Karpas-422 (cell line): ENCODE results near the gene NUDT16L1. TPM values are rescaled to one million over a fixed set of nuclear protein-coding genes. Genes with fewer than 3 reads are reported as not detected.

Experiments
- DNase-seq: peaks from one replicate; pipeline ENCODE4 v3.0.0-alpha.2; 2015
- H2AFZ ChIP-seq: fragments of 200-600 bp; sonication (generic); 2 replicates; pipeline ENCODE4 v1.6.1; 2014; ENCODE audit warnings: antibody characterized with exemption, low read length, mixed read lengths
- H3K27ac ChIP-seq: fragments of 200-600 bp; sonication (generic); 2 replicates; pipeline ENCODE4 v1.5.1; 2014; ENCODE audit warnings: mild to moderate bottlenecking, low read length, moderate library complexity
- H3K27me3 ChIP-seq: fragments of 200-600 bp; sonication (generic); 2 replicates; pipeline ENCODE4 v1.6.1; 2014; ENCODE audit warnings: low read length, mixed read lengths
- H3K36me3 ChIP-seq: fragments of 200-600 bp; sonication (generic); 2 replicates; pipeline ENCODE4 v1.6.1; 2014; ENCODE audit warnings: low read length, mixed read lengths; ENCODE audit not compliant: insufficient read depth
- H3K4me1 ChIP-seq: fragments of 200-600 bp; sonication (generic); 2 replicates; pipeline ENCODE4 v1.6.1; 2014; ENCODE audit warnings: mild to moderate bottlenecking, low read length, mixed read lengths
- H3K4me2 ChIP-seq: fragments of 200-600 bp; sonication (generic); 2 replicates; pipeline ENCODE4 v1.6.1; 2014; ENCODE audit warnings: low read length, low read depth, mild to moderate bottlenecking; ENCODE audit not compliant: poor library complexity, severe bottlenecking
- H3K4me3 ChIP-seq: fragments of 200-600 bp; sonication (generic); 2 replicates; pipeline ENCODE4 v1.5.1; 2014; ENCODE audit warnings: mild to moderate bottlenecking, antibody characterized with exemption, low read length, mixed read lengths
- H3K79me2 ChIP-seq: fragments of 200-600 bp; sonication (generic); 2 replicates; pipeline ENCODE4 v1.6.1; 2014; ENCODE audit warnings: mild to moderate bottlenecking, low read length, mixed read lengths
- H3K9ac ChIP-seq: fragments of 200-600 bp; sonication (generic); 2 replicates; pipeline ENCODE4 v1.6.0; 2014; ENCODE audit warnings: low read length
- H3K9me2 ChIP-seq: fragments of 200-600 bp; sonication (generic), shearing (Covaris generic); replicated peaks from 2 replicates; pipeline ENCODE4 v1.6.0; 2014; ENCODE audit warnings: mild to moderate bottlenecking, low read length, moderate library complexity; ENCODE audit not compliant: insufficient read depth
- H3K9me3 ChIP-seq: fragments of 300-700, 200-600 bp; sonication (generic); 2 replicates; pipeline ENCODE4 v1.6.1; 2014; ENCODE audit warnings: low read length, mixed read lengths
- H4K20me1 ChIP-seq: fragments of 200-600 bp; sonication (generic); 2 replicates; pipeline ENCODE4 v1.6.1; 2014; ENCODE audit warnings: mild to moderate bottlenecking, antibody characterized with exemption, low read length, low read depth; ENCODE audit not compliant: insufficient read depth
- total RNA-seq: library from RNA; depleted of rRNA; stranded (reverse); fragments of >200 nt; shearing (Covaris generic); gene quantifications from 2 replicates; pipeline ENCODE4 v1.2.3, GENCODE V29; 2014; ENCODE audit warnings: low replicate concordance

NUDT16L1 gene
- total RNA-seq, 1 experiment from 2014 or later: 24.0 TPM

DNA sequence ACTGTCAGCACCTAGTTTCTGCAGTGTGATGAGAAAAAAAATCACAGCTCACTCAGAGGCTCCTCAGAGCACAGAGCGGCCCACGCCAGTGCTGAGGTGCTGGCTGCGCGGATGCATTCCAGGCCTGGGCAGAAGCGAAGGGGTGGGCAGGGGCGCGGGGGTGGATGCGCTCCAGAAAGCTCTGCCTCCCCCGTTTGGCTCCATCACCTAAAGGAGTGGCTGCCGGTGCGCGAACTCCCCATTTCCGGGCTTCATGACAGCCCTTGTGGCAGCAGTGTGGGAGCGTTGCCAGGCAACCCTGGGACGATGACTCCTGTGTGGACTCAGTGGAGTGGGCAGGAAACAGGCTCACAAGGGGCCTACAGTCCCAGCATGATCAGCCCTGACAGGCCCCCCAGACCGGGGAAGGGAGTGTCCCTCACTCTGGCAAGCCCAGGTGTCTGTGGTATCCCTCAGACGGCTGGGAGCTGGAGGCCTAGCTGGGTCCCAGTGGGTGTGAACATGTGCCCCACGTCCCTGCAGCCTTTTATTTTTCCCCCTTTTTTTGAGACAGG, 32.8 kb upstream of the NUDT16L1 start:
- Histone ChIP-seq H3K4me1 (no peaks in the 10 kb centered on the region), H3K4me3 (no peak overlapping the region), H4K20me1 (no peaks in the 10 kb centered on the region), H3K4me2 (no peak overlapping the region), H3K27me3 (no peaks in the 10 kb centered on the region), H3K9ac (no peak overlapping the region), H3K27ac (no peak overlapping the region), H3K79me2 (no peaks in the 10 kb centered on the region), H3K36me3 (no peaks in the 10 kb centered on the region), H3K9me2 (no peaks in the 10 kb centered on the region), H3K9me3 (no peaks in the 10 kb centered on the region), H2AFZ (no peak overlapping the region)
- DNase-seq: no peak

DNA sequence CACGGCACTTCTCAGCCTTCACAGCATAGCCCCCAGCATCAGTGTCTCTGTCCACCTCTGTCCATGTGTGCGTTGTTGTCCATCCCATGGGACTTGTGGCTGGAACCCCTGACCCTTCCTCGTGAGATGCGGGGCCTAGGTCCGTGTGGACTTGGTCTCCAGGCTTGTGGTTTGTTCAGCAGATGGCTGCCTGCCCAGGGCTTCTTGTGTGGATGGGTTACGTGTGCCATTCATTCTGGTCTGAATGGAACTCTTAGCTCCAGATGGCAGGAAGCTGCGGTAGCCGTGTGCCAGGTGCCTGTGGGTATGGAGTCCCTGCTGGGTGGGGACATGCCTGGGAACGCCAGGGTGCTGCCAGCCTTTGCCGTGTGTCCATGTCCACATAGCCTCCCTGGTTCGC, 31.7 kb upstream of the NUDT16L1 start:
- H2AFZ ChIP-seq: no peak overlapping the region
- no peaks in the 10 kb centered on the region for H3K9me3 ChIP-seq
- no peaks in the 10 kb centered on the region for H4K20me1 ChIP-seq
- H3K4me2 ChIP-seq: no peak overlapping the region
- no peak overlapping the region for H3K4me3 ChIP-seq
- H3K79me2 ChIP-seq: no peaks in the 10 kb centered on the region
- no peak for DNase-seq
- H3K4me1 ChIP-seq: no peaks in the 10 kb centered on the region
- H3K27me3 ChIP-seq: no peaks in the 10 kb centered on the region
- no peaks in the 10 kb centered on the region for H3K36me3 ChIP-seq
- no peak overlapping the region for H3K9ac ChIP-seq
- H3K27ac ChIP-seq: no peak overlapping the region
- no peaks in the 10 kb centered on the region for H3K9me2 ChIP-seq

DNA sequence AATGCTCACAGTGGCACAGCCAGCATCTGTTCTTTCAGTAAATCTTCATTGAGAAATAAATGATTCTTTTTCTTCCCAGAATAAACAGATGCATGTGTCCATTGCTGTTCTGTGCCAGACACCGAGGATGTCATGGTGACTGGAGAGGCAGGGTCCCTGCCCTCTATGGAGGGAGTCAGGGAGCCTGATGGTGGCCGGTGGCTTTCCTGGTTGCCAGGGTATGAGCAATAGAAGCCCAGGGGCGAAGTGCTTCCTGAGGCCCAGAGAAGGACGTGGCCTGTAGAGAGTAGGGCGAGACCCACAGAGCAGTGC, 29.9 kb upstream of the NUDT16L1 start:
- no peak overlapping the region for H3K27ac ChIP-seq
- H4K20me1 ChIP-seq: no peaks in the 10 kb centered on the region
- no peaks in the 10 kb centered on the region for H3K79me2 ChIP-seq
- H3K36me3 ChIP-seq: peaks cover 9% of the 10 kb centered on the region; the same call in 1 of the 2 replicates
- no peaks in the 10 kb centered on the region for H3K9me2 ChIP-seq
- H3K4me1 ChIP-seq: no peaks in the 10 kb centered on the region
- H3K4me2 ChIP-seq: no peak overlapping the region
- no peaks in the 10 kb centered on the region for H3K9me3 ChIP-seq
- no peak overlapping the region for H2AFZ ChIP-seq
- H3K27me3 ChIP-seq: no peaks in the 10 kb centered on the region
- no peak for DNase-seq
- H3K9ac ChIP-seq: no peak overlapping the region
- H3K4me3 ChIP-seq: no peak overlapping the region

GRCh38 chr16:4663777-4664465, 29.4 kb upstream of the NUDT16L1 start:
- DNase-seq: no peak
- Histone ChIP-seq H2AFZ (no peak overlapping the region), H3K27ac (no peak overlapping the region), H3K27me3 (no peaks in the 10 kb centered on the region), H3K4me1 (no peaks in the 10 kb centered on the region), H3K36me3 (peaks cover 14% of the 10 kb centered on the region; the same call in 1 of the 2 replicates), H3K4me3 (no peak overlapping the region), H3K9me2 (no peaks in the 10 kb centered on the region), H4K20me1 (no peaks in the 10 kb centered on the region), H3K9me3 (no peaks in the 10 kb centered on the region), H3K4me2 (no peak overlapping the region), H3K9ac (no peak overlapping the region), H3K79me2 (no peaks in the 10 kb centered on the region)

GRCh38 chr16:4664538-4665418, 28.6 kb upstream of the NUDT16L1 start:
- Histone ChIP-seq H3K9me2 (no peaks in the 10 kb centered on the region), H3K27me3 (no peaks in the 10 kb centered on the region), H3K9me3 (no peaks in the 10 kb centered on the region), H3K4me3 (no peak overlapping the region), H3K9ac (no peak overlapping the region), H3K27ac (no peak overlapping the region), H3K4me2 (no peak overlapping the region), H3K79me2 (no peaks in the 10 kb centered on the region), H2AFZ (no peak overlapping the region), H3K36me3 (peaks cover 14% of the 10 kb centered on the region; the same call in 1 of the 2 replicates), H4K20me1 (no peaks in the 10 kb centered on the region), H3K4me1 (no peaks in the 10 kb centered on the region)
- DNase-seq: no peak

- H3K36me3 ChIP-seq: peaks cover 14% of the 10 kb centered on the region; the same call in 1 of the 2 replicates
- H3K4me2 ChIP-seq: no peak overlapping the region
- no peak overlapping the region for H3K4me3 ChIP-seq
- no peaks in the 10 kb centered on the region for H3K79me2 ChIP-seq
- H3K9ac ChIP-seq: no peak overlapping the region
- no peaks in the 10 kb centered on the region for H3K27me3 ChIP-seq
- no peaks in the 10 kb centered on the region for H3K9me3 ChIP-seq
- no peak overlapping the region for H3K27ac ChIP-seq
- H3K4me1 ChIP-seq: no peaks in the 10 kb centered on the region
- no peak for DNase-seq
- no peaks in the 10 kb centered on the region for H4K20me1 ChIP-seq
- H2AFZ ChIP-seq: no peak overlapping the region
- H3K9me2 ChIP-seq: no peaks in the 10 kb centered on the region
Observed at GRCh38 chr16:4666537-4667202, 26.7 kb upstream of the NUDT16L1 start.

GRCh38 chr16:4667203-4667963, 26.0 kb upstream of the NUDT16L1 start:
- Histone ChIP-seq H3K27ac (no peak overlapping the region), H3K4me1 (no peaks in the 10 kb centered on the region), H3K36me3 (peaks cover 14% of the 10 kb centered on the region; the same call in 1 of the 2 replicates), H3K27me3 (no peaks in the 10 kb centered on the region), H4K20me1 (no peaks in the 10 kb centered on the region), H2AFZ (no peak overlapping the region), H3K9me2 (no peaks in the 10 kb centered on the region), H3K9me3 (no peaks in the 10 kb centered on the region), H3K79me2 (no peaks in the 10 kb centered on the region), H3K4me2 (no peak overlapping the region), H3K9ac (no peak overlapping the region), H3K4me3 (no peak overlapping the region)
- no peak for DNase-seq
